CD4-positive, alpha-beta T cell treated with Interleukin-17A for 1 hour (primary cell): ENCODE measurements around the gene NCAPD2.
"Not testable (repeated sequence)": the region's sequence is repeated elsewhere in the genome, so short reads cannot be mapped to it uniquely, and the experiment has no call there.

Experiments
- DNase-seq: peaks from one replicate; pipeline ENCODE4 v3.0.0-alpha.2; 2020

Gene NCAPD2

DNA sequence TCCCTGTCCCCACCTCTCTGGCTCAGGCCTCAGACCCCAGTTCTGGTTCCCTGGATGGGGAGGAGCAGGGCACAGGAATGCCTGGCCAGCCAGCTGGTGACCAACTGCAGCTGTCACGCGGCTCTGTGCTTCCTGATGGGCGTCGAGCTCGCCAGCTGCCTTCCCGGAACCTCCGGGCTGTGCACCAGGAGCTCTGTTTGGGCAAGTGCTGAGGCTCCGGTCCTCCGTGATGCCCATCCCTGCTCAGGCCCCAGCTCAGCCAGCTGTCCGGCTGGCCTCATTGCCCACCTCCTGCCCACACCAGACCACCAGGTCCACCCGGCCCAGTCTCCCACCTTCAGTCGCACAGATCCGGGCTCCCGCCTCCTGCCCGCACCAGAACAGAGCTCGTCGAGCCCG lies 57.2 kb downstream of the NCAPD2 start:
- DNase-seq, result no peak

- no peak for DNase-seq
These were observed 57.7 kb downstream of the NCAPD2 start for GRCh38 chr12:6551496-6552139.

DNA sequence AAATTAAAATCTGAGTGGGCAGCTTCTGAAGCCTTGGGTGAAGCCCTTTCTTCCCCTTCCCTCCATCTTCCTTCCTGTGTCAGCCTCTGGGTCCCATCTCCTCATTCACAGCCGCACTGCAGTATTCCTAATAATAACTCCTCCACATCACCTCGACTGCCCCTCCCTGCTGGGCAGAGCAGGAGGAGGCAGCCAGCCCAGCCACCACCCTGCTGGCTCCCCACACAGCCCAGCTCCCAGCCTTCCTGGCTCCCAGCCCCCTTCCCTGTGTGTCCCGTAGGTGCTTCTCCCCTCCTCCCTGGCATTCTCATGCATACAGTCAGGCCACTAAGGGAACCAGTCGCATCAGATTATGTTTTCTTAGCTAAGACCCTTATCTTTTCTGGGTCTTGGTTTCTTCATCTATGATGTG lies 58.2 kb downstream of the NCAPD2 start:
- DNase-seq, result no peak

- DNase-seq, result no peak
These were observed 59.4 kb downstream of the NCAPD2 start for GRCh38 chr12:6553051-6553868.

DNA sequence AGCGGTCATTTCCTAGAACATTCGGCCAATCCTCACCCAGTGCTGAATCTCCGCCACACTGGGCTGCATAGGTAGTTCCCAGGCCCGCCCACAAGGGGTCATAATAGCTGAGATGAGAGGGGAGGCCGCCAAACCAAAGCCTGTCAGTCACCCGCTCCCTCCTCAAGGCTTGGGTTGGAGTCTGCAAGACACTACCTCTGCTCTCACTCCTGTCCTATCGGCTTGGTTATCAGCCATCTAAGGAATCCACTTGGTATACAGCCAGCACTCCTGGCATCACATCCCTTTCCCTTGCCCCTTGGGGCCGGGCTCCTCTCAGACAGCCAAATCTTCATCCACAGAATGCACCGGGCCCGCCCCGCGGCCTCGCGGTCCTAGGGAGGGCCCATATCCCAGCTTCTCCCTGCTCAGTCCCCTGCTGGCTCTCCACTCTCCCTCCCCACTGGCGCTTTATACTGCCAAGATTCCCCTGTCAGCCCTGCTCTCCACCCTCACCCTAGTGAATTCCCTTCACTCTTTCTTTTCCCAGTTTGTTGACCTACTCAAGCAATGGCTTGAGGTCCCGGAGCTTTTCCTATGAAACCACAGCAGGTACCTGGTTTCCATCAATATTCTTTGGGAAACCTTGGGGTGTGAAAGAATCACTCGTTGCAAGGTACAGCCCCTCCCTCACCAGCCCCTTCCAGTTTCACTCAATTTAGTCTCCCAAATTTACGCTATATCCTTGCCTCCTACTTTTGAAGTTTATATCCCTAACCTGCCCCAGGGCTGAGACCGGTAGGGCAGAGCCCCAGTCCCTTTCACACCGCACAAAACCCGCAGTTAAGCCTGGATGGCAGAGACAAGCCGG lies 60.5 kb downstream of the NCAPD2 start:
- DNase-seq, result peak; percentile 78

GRCh38 chr12:6555018-6555691 lies 61.3 kb downstream of the NCAPD2 start:
- DNase-seq, result no peak

- DNase-seq, result not testable (repeated sequence)
These were observed 62.6 kb downstream of the NCAPD2 start for GRCh38 chr12:6556496-6556817.

- DNase-seq, result no peak
These were observed 63.0 kb downstream of the NCAPD2 start for GRCh38 chr12:6556857-6557256.

DNA sequence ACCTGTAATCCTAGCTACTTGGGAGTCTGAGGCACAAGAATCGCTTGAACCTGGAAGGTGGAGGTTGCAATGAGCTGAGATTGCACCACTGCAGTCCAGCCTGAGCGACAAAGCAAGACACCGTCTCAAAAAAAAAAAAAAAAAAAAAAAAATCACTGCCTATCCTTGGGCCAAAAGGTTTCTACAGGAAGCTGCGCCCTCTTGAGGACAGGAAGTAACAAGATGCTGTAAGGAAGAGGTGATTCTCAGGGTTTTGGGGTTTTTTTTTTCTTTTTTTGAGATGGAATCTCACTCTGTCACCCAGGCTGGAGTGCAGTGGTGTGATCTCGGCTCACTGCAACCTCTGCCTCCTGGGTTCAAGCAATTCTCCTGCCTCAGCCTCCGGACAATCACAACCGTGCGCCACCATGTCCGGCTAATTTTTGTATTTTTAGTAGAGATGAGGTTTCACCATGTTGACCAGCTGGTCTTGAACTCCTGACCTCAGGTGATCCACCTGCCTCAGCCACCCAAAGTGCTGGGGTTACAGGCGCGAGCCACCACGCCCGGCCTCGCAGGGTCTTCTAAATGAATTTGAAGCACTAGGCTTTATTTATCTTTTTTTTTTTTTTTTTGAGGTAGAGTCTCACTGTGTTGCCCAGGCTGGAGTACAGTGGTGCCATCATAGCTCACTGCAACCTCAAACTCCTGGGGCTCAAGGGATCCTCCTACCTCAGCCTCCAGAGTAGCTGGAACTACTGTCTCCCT lies 64.3 kb downstream of the NCAPD2 start:
- DNase-seq, result peak; percentile 78

- no peak for DNase-seq
These were observed 65.6 kb downstream of the NCAPD2 start for GRCh38 chr12:6559500-6559899.

GRCh38 chr12:6560501-6561205 lies 66.8 kb downstream of the NCAPD2 start:
- no peak for DNase-seq

DNA sequence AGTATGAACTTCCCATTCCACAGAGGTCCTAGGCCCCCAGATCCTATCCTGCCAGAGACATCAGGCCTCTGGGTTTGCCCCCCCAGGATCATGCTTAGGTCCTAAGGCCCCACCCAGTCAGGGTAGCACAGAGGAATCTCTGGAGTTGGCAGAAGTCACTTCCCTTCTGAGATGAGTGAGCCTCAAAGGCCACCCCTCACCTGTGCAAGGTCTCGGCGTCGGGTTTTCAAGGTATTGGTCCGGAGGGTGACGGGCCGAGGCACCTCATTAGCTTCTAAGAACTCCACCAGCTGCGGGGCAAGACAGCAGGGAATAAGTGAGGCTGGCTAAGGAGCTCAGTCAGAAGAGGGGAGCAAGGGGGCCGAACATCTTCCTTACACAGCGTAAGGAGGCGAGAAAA lies 69.0 kb downstream of the NCAPD2 start:
- no peak for DNase-seq

DNA sequence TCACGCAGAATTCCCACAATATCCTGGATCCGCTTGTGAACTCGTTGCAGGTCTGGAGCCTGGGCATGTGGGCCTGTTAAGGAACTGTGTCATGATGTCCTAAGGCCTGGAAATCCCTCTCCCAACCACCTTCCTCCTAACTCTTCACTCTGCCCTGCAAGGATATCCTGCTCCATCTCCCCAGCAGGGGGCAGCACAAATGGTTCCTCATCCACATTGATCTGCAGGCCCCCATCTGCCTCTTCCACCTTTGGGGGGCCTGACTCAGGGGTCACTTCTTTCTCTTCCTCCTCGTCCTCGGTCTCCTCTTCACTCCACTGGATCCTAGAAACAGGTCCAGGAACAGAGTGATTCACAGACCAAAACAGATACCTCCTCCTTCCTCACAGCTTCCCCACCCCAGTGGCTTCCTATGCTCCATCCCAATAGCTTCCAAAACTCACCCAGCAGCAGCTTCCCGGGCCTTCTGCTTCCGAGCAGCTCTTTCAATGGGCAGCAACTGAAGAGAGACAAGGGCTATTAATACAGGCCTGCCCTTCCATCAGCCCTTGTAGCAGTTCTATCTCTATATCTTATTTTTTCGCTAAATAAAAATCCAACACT lies 69.6 kb downstream of the NCAPD2 start:
- DNase-seq, result peak; percentile 70

DNA sequence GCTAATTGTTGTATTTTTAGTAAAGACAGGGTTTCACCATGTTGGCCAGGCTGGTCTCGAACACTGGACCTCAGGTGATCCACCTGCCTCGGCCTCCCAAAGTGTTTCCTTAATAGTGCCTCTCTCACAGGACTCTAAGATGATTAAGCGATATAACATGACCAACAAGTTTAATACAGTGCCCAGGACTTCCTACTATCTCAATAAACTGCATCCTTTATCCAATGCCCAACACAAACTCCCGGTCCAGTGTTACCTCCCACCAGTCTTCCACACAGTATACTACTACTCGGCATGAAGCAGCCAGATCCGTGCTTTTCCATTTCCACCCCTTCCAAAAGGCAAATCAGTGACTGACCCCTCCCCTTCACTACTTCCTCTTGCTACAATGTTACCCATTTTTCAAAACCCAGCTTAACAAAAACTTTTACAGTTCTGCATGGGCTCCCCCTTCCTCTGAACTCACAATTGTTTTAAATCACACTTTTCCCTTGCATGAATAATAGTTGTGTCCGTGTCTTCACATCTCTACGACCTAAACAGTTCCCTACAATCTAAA lies 73.3 kb downstream of the NCAPD2 start:
- DNase-seq, result no peak

DNA sequence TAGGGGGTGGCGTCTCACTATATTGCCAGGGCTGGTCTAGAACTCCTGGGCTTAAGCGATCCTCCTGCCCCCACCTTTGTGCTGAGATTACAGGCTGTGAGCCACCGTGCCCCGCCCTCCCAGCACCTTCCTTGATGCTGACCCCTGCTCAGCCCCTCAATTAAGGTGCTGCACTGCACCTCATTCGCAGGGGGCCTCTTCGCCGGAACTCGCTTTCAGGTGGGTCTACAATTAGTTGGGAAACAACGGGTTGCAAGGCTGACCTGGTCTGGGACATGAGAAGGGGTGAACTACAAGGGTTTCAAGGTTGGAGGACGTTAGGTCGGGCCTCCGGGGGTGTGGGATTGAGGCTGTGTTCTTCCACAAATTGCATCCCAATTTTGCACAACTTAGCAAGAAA lies 75.4 kb downstream of the NCAPD2 start:
- no peak for DNase-seq

DNA sequence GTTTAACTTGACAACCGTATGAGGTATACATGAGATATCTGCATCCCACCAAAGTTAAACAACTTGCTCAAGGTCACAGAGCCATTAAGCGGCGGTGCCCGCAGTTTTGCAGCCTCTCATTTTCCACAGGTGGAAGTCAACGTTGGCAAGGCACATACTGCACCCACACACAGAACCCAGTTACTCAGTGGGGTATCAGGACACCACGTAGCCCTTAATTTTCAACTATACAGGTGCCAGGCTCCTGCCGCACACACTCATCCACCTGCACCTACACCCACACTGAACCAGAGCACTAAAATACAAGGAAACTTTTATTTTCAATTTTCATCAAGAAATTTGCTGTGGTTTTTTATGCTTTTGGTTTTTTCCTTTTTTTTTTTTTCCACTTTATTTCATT lies 75.9 kb downstream of the NCAPD2 start:
- DNase-seq, result peak; percentile 25

GRCh38 chr12:6570264-6570887 lies 76.5 kb downstream of the NCAPD2 start:
- DNase-seq, result peak; percentile 54

- DNase-seq, result no peak
These were observed 79.1 kb downstream of the NCAPD2 start for GRCh38 chr12:6573001-6573400.

GRCh38 chr12:6574576-6575295 lies 80.8 kb downstream of the NCAPD2 start:
- no peak for DNase-seq

DNA sequence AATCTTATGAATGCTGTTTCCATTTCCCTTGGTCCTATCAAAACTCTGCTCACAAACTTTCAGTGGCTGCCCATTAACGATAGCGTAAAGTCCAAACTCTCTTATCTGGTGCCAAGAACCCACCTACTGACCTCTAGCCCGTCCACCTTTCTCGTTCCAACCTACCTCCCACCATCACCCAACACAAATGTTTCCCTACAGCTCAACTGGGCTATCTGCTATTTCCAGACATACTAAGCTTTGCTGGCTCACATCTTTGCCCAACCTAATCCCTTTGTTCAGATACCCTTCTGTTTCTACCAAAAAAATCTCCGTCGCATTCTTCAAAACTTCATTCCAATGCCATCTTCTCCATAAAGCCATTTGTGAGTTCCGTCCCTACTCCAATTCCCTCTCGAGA lies 81.7 kb downstream of the NCAPD2 start:
- no peak for DNase-seq
